SK-N-SH treated with all-trans-retinoic acid at 6 μM for 48 hours (cell line): ENCODE data around the gene TBX1.

Experiments used
- ATAC-seq: fragments of 200-7000 bp; cut with Tn5 transposase; 3 replicates; pipeline ENCODE4 v1.9.1; 2020; ENCODE audit warnings: mild to moderate bottlenecking, moderate library complexity
- ARNTL ChIP-seq: fragments of 450-650 bp; formaldehyde crosslinking; IDR thresholded peaks from 2 replicates; pipeline ENCODE4 v1.5.0; 2020; ENCODE audit warnings: low read depth, mild to moderate bottlenecking, moderate library complexity, borderline replicate concordance
- BACH2 ChIP-seq: fragments of 250-450 bp; sonication (Bioruptor Pico); IDR thresholded peaks from 2 replicates; pipeline ENCODE4 v1.9.0; 2021; ENCODE audit warnings: mild to moderate bottlenecking, borderline replicate concordance
- CREB5 ChIP-seq: fragments of 250-450 bp; sonication (Bioruptor Pico); IDR thresholded peaks from 2 replicates; pipeline ENCODE4 v1.5.1; 2020; ENCODE audit warnings: low read depth, mild to moderate bottlenecking, moderate library complexity
- CSDC2 ChIP-seq: fragments of 250-450 bp; sonication (Bioruptor Pico); IDR thresholded peaks from 2 replicates; pipeline ENCODE4 v1.5.0; 2020; ENCODE audit warnings: mild to moderate bottlenecking, moderate library complexity
- ESRRG ChIP-seq: fragments of 250-450 bp; sonication (Bioruptor Pico); IDR thresholded peaks from 2 replicates; pipeline ENCODE4 v1.6.1; 2021; ENCODE audit warnings: mild to moderate bottlenecking
- GLIS3 ChIP-seq: fragments of 250-450 bp; sonication (Bioruptor Pico); IDR thresholded peaks from 2 replicates; pipeline ENCODE4 v1.5.0; 2020; ENCODE audit warnings: mild to moderate bottlenecking, moderate library complexity
- ISL1 ChIP-seq: fragments of 250-450 bp; sonication (Bioruptor Pico); IDR thresholded peaks from 2 replicates; pipeline ENCODE4 v2.1.2; 2022; ENCODE audit warnings: mild to moderate bottlenecking, moderate library complexity
- OSR1 ChIP-seq: fragments of 250-450 bp; sonication (Bioruptor Pico); IDR thresholded peaks from 2 replicates; pipeline ENCODE4 v1.8.0; 2022; ENCODE audit warnings: moderate library complexity, mild to moderate bottlenecking, inconsistent platforms
- PATZ1 ChIP-seq: fragments of 250-450 bp; sonication (Bioruptor Pico); IDR thresholded peaks from 2 replicates; pipeline ENCODE4 v1.8.0; 2020; ENCODE audit warnings: mild to moderate bottlenecking, moderate library complexity, borderline replicate concordance
- POU6F1 ChIP-seq: fragments of 250-450 bp; sonication (Bioruptor Pico); IDR thresholded peaks from 2 replicates; pipeline ENCODE4 v1.8.0; 2021; ENCODE audit warnings: low read depth, mild to moderate bottlenecking, moderate library complexity, borderline replicate concordance
- PPARA ChIP-seq: fragments of 250-450 bp; sonication (Bioruptor Pico); IDR thresholded peaks from 2 replicates; pipeline ENCODE4 v1.5.0; 2020; ENCODE audit warnings: mild to moderate bottlenecking, borderline replicate concordance
- RARB ChIP-seq: fragments of 250-450 bp; sonication (Bioruptor Pico); IDR thresholded peaks from 2 replicates; pipeline ENCODE4 v1.8.0; 2021; ENCODE audit warnings: mild to moderate bottlenecking, moderate library complexity
- SNAI2 ChIP-seq: fragments of 250-450 bp; sonication (Bioruptor Pico); IDR thresholded peaks from 2 replicates; pipeline ENCODE4 v1.5.0; 2020; ENCODE audit warnings: mild to moderate bottlenecking, moderate library complexity
- TCF4 ChIP-seq: fragments of 250-450 bp; sonication (Bioruptor Pico); IDR thresholded peaks from 2 replicates; pipeline ENCODE4 v1.8.0; 2021; ENCODE audit warnings: mild to moderate bottlenecking, moderate library complexity, borderline replicate concordance
- TOX ChIP-seq: fragments of 250-450 bp; sonication (Bioruptor Pico); IDR thresholded peaks from 2 replicates; pipeline ENCODE4 v1.8.0; 2021; ENCODE audit warnings: mild to moderate bottlenecking, moderate library complexity, borderline replicate concordance
- TSHZ2 ChIP-seq: fragments of 250-450 bp; sonication (Bioruptor Pico); IDR thresholded peaks from 2 replicates; pipeline ENCODE4 v1.5.0; 2020; ENCODE audit warnings: mild to moderate bottlenecking, moderate library complexity
- ZC3H10 ChIP-seq: fragments of 250-450 bp; sonication (Bioruptor Pico); IDR thresholded peaks from 2 replicates; pipeline ENCODE4 v1.5.1; 2021; ENCODE audit warnings: mild to moderate bottlenecking, moderate library complexity
- ZFP3 ChIP-seq: fragments of 250-450 bp; sonication (Bioruptor Pico); IDR thresholded peaks from 2 replicates; pipeline ENCODE4 v1.5.0; 2020; ENCODE audit warnings: mild to moderate bottlenecking, moderate library complexity
- ZFP30 ChIP-seq: fragments of 450-650 bp; formaldehyde crosslinking; IDR thresholded peaks from 2 replicates; pipeline ENCODE4 v1.5.0; 2022; ENCODE audit warnings: mild to moderate bottlenecking, moderate library complexity
- ZNF565 ChIP-seq: fragments of 450-650 bp; formaldehyde crosslinking; conservative IDR thresholded peaks from 2 replicates; pipeline ENCODE4 v1.5.0; 2020; ENCODE audit warnings: low read depth, mild to moderate bottlenecking, moderate library complexity
- ZNF70 ChIP-seq: fragments of 450-650 bp; formaldehyde crosslinking; IDR thresholded peaks from 2 replicates; pipeline ENCODE4 v1.5.0; 2020; ENCODE audit warnings: mild to moderate bottlenecking, moderate library complexity

The TBX1 gene

GRCh38 chr22:19803736-19804267 is 43.2 kb downstream of the TBX1 start:
- TF ChIP-seq CREB5 (CRISPR knock-in tag) (no peak), ZFP3 (CRISPR knock-in tag) (no peak), ISL1 (CRISPR knock-in tag) (no peak), PPARA (CRISPR knock-in tag) (no peak), ARNTL (CRISPR knock-in tag) (no peak), ZNF565 (CRISPR knock-in tag) (no peak), GLIS3 (CRISPR knock-in tag) (no peak), OSR1 (CRISPR knock-in tag) (no peak), ZNF70 (no peak), PATZ1 (CRISPR knock-in tag) (no peak), ESRRG (CRISPR knock-in tag) (no peak), ZFP30 (CRISPR knock-in tag) (no peak), TOX (no peak), TCF4 (CRISPR knock-in tag) (no peak), CSDC2 (CRISPR knock-in tag) (no peak)
- no peak for ATAC-seq

DNA sequence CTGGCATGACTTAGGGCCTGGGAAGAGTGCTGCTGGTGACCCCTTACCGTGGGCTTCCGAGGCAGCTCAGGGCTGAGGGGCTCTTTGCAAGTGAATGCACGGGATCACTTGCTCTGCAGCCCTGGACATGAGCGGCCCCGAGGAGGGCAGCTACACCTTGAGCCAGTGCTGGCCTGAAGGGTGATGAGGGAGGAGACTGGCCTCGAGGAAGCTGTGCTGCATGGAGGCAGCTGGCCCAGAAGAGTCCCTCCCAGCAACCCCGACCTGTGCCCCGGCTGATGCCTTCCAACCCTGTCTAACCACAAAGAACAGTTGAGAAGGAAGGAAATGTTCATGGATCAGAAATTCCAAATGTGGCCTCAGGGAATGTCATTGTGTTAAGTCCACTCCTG is 45.2 kb downstream of the TBX1 start:
- ATAC-seq, result no peak
- TF ChIP-seq ZNF70 (no peak), OSR1 (CRISPR knock-in tag) (no peak), BACH2 (CRISPR knock-in tag) (no peak), PPARA (CRISPR knock-in tag) (no peak), ZFP30 (CRISPR knock-in tag) (no peak)

DNA sequence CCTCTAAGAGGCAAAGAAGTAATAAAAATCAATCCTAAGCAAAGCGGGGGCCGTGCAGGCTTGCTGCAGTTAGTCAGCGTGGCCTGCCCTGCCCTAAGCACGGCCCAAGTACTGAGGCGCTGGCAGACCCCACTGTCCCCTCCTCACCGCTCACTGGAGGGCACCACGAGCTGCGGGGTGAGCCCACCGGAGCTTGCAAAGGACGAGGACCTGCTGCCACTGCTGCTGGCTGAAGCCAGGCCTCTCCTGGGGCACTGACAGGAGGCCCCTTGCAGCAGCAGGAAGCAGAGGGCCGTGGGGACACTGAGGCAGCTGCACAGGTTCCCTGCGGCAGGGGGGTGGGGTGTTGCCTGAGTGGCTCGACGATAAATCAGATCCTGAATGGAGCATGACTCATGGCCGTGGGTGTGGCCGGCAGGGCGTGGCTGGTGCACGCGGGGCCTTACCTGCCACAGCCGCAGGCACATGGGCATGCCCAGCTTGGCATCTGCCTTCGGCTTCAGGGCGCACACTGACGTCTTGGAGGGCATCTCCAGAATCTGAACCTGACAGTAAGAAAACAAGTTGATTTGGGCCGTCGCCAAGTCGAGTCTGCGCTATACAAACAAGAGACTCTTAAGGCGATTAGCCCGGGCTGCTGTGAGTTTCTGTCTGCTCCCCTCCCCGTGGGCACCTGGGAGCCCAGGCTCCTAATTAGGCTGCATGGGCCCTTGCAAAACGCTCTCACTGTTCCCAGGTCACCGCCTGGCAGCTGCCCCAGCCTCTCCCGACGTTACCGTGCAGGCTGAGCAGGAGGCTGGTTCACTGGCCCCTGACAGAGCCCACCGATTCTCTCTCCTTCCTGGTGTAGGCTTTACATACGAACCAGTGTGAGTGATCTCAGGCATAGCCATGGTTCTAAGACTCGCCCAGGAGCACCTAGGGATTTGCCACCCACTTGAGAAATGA is 45.9 kb downstream of the TBX1 start:
- no peak for ATAC-seq
- no peak for TF ChIP-seq PPARA (CRISPR knock-in tag)
- no peak for TF ChIP-seq ZNF565 (CRISPR knock-in tag)
- TF ChIP-seq ZFP3 (CRISPR knock-in tag), result peak; percentile 78
- TF ChIP-seq CSDC2 (CRISPR knock-in tag), result no peak

- no peak for ATAC-seq
- TF ChIP-seq ESRRG (CRISPR knock-in tag), result no peak
- TF ChIP-seq ARNTL (CRISPR knock-in tag), result no peak
- no peak for TF ChIP-seq RARB (CRISPR knock-in tag)
- no peak for TF ChIP-seq CREB5 (CRISPR knock-in tag)
- no peak for TF ChIP-seq PATZ1 (CRISPR knock-in tag)
- no peak for TF ChIP-seq ZNF565 (CRISPR knock-in tag)
- TF ChIP-seq SNAI2 (CRISPR knock-in tag), result no peak
- no peak for TF ChIP-seq GLIS3 (CRISPR knock-in tag)
- no peak for TF ChIP-seq ZNF70
- no peak for TF ChIP-seq POU6F1 (CRISPR knock-in tag)
- TF ChIP-seq TCF4 (CRISPR knock-in tag), result no peak
- no peak for TF ChIP-seq TSHZ2 (CRISPR knock-in tag)
- TF ChIP-seq OSR1 (CRISPR knock-in tag), result no peak
- TF ChIP-seq PPARA (CRISPR knock-in tag), result no peak
- no peak for TF ChIP-seq ZFP3 (CRISPR knock-in tag)
- TF ChIP-seq ZC3H10 (CRISPR knock-in tag), result no peak
- TF ChIP-seq BACH2 (CRISPR knock-in tag), result no peak
Observed at GRCh38 chr22:19807161-19807913, 46.8 kb downstream of the TBX1 start.
